Measurements from ENCODE around the gene MRPL49.

MRPL49 gene

GRCh38 chr11:65121447-65121864 lies 665 bp upstream of the MRPL49 start:
- Histone ChIP-seq H3K4me2 (ENCODE audit: low read length) (peak overlapping the region; percentile 91), H2AFZ (ENCODE audit: low read depth, low read length) (no peak overlapping the region), H3K9me3 (ENCODE audit: insufficient read depth, low read length) (no peaks in the 10 kb centered on the region), H3K27me3 (ENCODE audit: low read depth, low read length) (no peaks in the 10 kb centered on the region), H3K79me2 (ENCODE audit: low read length) (peaks cover 70% of the 10 kb centered on the region), H3K9ac (ENCODE audit: low read length) (peak overlapping the region; percentile 93), H3K36me3 (replicated peaks; ENCODE audit: low read depth, low read length) (peaks cover 43% of the 10 kb centered on the region), H4K20me1 (ENCODE audit: insufficient read depth, low read length) (no peaks in the 10 kb centered on the region), H3K4me1 (ENCODE audit: low read length) (peaks cover 28% of the 10 kb centered on the region), H3K4me3 (ENCODE audit: low read length) (peak overlapping the region; percentile 95), H3K27ac (ENCODE audit: low read length) (peak overlapping the region; percentile 61)
- TF ChIP-seq CTCF (IDR thresholded peaks at IDR 0.05; ENCODE audit: low read depth, low read length) (no peak), EZH2phosphoT487 (IDR thresholded peaks at IDR 0.05; ENCODE audit: low read depth) (no peak)

- Histone ChIP-seq H3K79me2 (ENCODE audit: low read length) (peaks cover 55% of the 10 kb centered on the region), H3K4me3 (ENCODE audit: low read length) (no peak overlapping the region), H3K4me1 (ENCODE audit: low read length) (peaks cover 22% of the 10 kb centered on the region), H3K27me3 (ENCODE audit: low read depth, low read length) (no peaks in the 10 kb centered on the region), H3K9ac (ENCODE audit: low read length) (no peak overlapping the region), H4K20me1 (ENCODE audit: insufficient read depth, low read length) (no peaks in the 10 kb centered on the region), H3K9me3 (ENCODE audit: insufficient read depth, low read length) (no peaks in the 10 kb centered on the region), H3K36me3 (replicated peaks; ENCODE audit: low read depth, low read length) (peaks cover 59% of the 10 kb centered on the region), H3K4me2 (ENCODE audit: low read length) (no peak overlapping the region), H2AFZ (ENCODE audit: low read depth, low read length) (no peak overlapping the region), H3K27ac (ENCODE audit: low read length) (no peak overlapping the region)
- no peak for TF ChIP-seq CTCF (IDR thresholded peaks at IDR 0.05; ENCODE audit: low read depth, low read length)
- no peak for TF ChIP-seq EZH2phosphoT487 (IDR thresholded peaks at IDR 0.05; ENCODE audit: low read depth)
These were observed 2.5 kb downstream of the MRPL49 start for GRCh38 chr11:65124480-65125196.

GRCh38 chr11:65125197-65126056 lies 3.3 kb downstream of the MRPL49 start:
- peaks cover 47% of the 10 kb centered on the region for H3K79me2 ChIP-seq (ENCODE audit: low read length)
- TF ChIP-seq CTCF (IDR thresholded peaks at IDR 0.05; ENCODE audit: low read depth, low read length) (no peak), EZH2phosphoT487 (IDR thresholded peaks at IDR 0.05; ENCODE audit: low read depth) (no peak)
- peaks cover 59% of the 10 kb centered on the region for H3K36me3 ChIP-seq (replicated peaks; ENCODE audit: low read depth, low read length)

GRCh38 chr11:65126624-65127274 lies 4.6 kb downstream of the MRPL49 start:
- Histone ChIP-seq H4K20me1 (ENCODE audit: insufficient read depth, low read length) (no peaks in the 10 kb centered on the region), H3K27ac (ENCODE audit: low read length) (peak overlapping the region; percentile 3), H3K27me3 (ENCODE audit: low read depth, low read length) (no peaks in the 10 kb centered on the region), H3K4me3 (ENCODE audit: low read length) (no peak overlapping the region), H2AFZ (ENCODE audit: low read depth, low read length) (no peak overlapping the region), H3K36me3 (replicated peaks; ENCODE audit: low read depth, low read length) (peaks cover 59% of the 10 kb centered on the region), H3K9me3 (ENCODE audit: insufficient read depth, low read length) (no peaks in the 10 kb centered on the region), H3K79me2 (ENCODE audit: low read length) (peaks cover 45% of the 10 kb centered on the region), H3K4me1 (ENCODE audit: low read length) (peaks cover 25% of the 10 kb centered on the region), H3K9ac (ENCODE audit: low read length) (no peak overlapping the region), H3K4me2 (ENCODE audit: low read length) (no peak overlapping the region)
- TF ChIP-seq EZH2phosphoT487 (IDR thresholded peaks at IDR 0.05; ENCODE audit: low read depth) (no peak), CTCF (IDR thresholded peaks at IDR 0.05; ENCODE audit: low read depth, low read length) (no peak)

More at GRCh38 chr11:65125197-65126056, 3.3 kb downstream of the MRPL49 start:
- no peak overlapping the region for H3K4me3 ChIP-seq (ENCODE audit: low read length)
- no peak overlapping the region for H3K27ac ChIP-seq (ENCODE audit: low read length)
- peaks cover 20% of the 10 kb centered on the region for H3K4me1 ChIP-seq (ENCODE audit: low read length)
- no peaks in the 10 kb centered on the region for H4K20me1 ChIP-seq (ENCODE audit: insufficient read depth, low read length)
- H3K9me3 ChIP-seq (ENCODE audit: insufficient read depth, low read length) = no peaks in the 10 kb centered on the region
- H2AFZ ChIP-seq (ENCODE audit: low read depth, low read length) = no peak overlapping the region
- no peak overlapping the region for H3K9ac ChIP-seq (ENCODE audit: low read length)
- no peak overlapping the region for H3K4me2 ChIP-seq (ENCODE audit: low read length)
- H3K27me3 ChIP-seq (ENCODE audit: low read depth, low read length) = no peaks in the 10 kb centered on the region

Measured in OCI-LY3 (cell line).